Activated CD4-positive, alpha-beta T cell treated with anti-CD3 and anti-CD28 coated beads, Interleukin-2, amount 50 U/mL, for 16 hours (primary cell): ENCODE data around the gene MRGPRD.

Source experiments
- DNase-seq: peaks from one replicate; pipeline ENCODE4 v3.0.0-alpha.2; 2020

MRGPRD gene, protein sequence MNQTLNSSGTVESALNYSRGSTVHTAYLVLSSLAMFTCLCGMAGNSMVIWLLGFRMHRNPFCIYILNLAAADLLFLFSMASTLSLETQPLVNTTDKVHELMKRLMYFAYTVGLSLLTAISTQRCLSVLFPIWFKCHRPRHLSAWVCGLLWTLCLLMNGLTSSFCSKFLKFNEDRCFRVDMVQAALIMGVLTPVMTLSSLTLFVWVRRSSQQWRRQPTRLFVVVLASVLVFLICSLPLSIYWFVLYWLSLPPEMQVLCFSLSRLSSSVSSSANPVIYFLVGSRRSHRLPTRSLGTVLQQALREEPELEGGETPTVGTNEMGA

GRCh38 chr11:68980776-68981065 is at the start of gene MRGPRD:
Gene MRGPRD (minus strand): TSS chr11:68980986. CDS start chr11:68980986, 0 bp downstream.
- no peak for DNase-seq

DNA sequence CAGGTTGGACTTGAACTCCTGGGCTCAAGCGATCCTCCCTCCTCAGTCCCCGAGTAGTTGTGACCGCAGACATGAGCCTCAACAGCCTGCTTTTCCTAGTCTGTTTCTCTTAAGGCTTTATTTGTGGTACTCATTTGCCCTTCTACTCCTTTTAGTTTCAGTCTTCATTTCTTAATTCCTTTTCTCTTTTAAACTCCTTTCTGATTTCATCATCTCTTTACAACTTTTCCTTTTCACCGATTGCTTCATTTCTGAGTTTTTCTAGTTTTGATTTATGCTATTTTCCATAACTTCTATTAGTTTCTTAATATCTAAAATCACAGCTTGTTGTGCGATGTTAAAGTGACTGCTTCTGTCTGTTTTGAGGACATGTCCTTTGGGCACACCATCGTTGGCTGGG is 49.5 kb upstream of the MRGPRD start:
- no peak for DNase-seq

GRCh38 chr11:69027704-69028372 is 47.1 kb upstream of the MRGPRD start:
- no peak for DNase-seq

DNA sequence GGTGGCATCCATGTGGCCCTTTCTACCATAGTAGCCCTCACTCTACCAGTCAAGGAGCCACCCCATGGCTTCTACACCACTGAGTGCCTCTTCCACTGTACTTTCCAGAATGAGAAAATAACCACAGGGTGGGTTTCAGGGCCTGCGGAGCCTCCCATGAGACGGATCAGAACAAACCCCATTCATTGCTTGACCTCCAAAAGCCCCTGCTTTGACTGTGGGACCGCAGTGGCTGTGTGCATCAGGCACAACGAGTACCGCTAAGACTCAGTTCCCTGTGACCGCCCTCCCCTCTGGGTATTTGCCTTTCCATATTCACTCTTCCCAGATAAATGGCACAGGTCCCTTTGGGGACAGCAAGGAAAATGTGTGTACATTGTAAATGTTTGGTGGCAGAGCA is 43.7 kb upstream of the MRGPRD start:
- DNase-seq: no peak

DNA sequence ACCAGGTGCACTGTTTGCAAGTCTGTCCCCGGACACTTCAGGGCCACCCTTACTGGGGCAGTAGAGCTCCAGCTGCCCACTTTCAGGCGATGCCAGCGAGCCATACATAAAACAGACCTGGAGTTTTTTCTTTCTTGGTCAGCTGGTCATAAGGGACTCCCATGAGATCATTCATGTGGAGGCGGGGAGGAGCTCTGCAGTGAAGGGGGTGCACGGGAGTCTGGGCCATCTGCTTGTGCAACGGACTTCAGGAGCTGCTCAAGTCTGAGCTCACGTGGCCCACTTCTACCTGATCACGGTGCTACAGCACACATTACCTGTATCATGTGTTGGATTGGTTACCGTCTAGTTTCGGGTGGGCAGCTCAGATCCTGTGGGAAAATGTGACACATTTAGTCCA is 41.5 kb upstream of the MRGPRD start:
- no peak for DNase-seq

DNA sequence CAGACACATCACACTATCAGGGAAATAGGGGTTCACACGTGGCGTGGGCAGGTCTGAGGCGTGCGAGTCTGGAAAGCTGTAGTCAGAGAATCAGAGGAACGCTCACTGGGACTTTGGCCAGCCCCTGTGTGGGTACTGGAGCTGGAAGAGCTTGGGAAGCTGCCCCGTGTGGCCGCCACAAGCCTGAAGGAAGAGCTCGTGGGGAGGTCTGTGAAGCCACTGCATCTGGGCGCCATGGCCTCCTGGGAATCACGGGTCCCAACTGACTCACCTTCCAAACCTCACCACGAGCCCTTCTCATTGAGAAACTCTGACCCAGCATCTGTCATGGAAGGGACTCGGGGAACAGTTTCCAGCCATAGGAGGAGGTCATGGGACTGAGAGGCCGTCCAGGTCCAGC is 38.1 kb upstream of the MRGPRD start:
- DNase-seq: no peak

DNA sequence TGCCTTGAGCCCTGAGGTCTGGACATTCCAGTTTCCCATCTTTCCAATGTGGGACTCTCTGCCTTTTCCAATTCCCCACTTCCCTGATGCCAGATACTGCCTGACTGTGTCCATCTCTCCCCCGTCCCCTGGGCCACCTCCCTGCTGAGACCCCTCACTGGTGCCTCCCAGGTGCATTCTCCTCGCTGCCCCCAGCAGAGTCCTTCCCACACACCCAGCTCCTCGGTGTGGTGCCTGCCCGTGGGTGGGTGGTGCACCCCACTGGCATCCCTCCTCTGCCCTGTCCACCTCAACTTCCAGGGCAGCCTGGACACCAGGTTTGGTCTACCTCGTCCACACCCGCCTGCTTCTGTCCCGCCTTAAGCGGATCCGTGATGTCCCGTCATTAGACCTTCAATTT is 37.2 kb upstream of the MRGPRD start:
- DNase-seq: no peak

DNA sequence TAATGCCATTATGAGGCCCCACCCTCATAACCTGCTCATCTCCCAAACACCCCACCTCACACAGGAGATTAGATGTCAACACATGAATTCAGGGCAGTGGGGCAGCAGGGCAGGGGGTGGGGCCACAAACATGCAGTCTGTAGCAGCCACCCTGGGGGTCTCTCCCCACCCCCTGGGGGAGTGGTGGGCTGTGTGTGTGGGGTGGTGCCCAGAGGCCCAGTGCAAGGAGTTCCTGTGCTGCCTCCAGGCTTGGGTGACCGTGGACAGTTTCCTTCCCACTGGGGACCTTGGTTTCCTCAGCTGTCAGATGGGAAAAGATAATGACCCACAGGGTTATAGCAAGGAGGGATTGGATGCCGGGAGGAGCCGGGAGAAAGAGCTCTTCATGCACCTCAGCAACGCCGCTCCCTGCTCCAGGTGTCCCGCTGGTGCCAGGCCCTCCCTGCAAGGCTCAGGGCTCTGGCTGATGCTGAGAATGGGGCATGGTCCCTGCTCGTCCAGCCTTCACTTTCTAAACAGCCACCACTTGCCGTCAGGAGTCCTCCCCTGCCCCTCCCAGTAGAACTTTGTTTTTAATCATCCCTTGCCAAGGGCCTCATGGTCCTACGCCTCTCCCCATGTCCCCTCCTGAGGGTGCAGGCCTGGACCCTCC is 34.2 kb upstream of the MRGPRD start:
- DNase-seq: no peak

DNA sequence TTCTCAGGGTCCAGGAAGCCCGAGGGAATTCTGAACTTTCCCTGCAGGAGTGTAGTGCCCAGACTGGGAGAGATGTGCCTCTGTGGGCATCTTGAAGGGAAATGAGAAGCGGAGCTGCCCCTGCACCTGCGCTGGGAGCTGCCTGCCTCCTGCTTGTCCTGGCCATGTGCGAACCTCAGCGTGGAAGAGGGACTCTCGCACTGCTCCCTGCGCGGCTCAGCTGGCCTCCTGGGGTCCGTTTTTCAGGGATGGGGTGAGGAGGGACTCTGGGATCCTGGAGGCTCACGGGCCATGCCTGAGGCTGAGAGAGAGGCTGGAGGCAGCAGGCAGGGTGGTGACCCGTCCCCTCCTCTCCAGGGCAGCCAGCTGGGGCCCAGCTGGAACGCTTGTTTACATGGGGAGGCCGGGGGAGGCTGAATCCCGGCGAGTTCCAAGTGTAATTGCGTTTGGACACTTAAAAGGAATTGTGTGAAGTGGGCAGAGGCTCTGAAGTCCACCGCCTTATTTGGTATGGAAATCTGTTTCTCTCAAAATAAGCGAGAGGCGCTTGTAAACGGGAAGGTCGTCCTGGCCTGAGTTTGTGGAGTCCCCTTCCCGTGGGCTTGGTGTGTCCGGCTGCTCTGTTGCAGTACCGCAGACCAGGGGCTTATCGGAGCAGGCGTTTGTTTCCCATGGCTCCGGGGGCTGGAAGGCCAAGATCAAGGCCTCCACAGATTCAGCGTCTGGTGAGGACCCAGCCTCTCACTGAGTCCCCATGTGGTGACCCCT is 33.5 kb upstream of the MRGPRD start:
- no peak for DNase-seq

GRCh38 chr11:69013009-69013951 is 32.5 kb upstream of the MRGPRD start, which contains the start of gene MRGPRF:
Gene MRGPRF (minus strand): TSS chr11:69013246. CDS start chr11:69009901, 3,345 bp downstream.
- DNase-seq: no peak

DNA sequence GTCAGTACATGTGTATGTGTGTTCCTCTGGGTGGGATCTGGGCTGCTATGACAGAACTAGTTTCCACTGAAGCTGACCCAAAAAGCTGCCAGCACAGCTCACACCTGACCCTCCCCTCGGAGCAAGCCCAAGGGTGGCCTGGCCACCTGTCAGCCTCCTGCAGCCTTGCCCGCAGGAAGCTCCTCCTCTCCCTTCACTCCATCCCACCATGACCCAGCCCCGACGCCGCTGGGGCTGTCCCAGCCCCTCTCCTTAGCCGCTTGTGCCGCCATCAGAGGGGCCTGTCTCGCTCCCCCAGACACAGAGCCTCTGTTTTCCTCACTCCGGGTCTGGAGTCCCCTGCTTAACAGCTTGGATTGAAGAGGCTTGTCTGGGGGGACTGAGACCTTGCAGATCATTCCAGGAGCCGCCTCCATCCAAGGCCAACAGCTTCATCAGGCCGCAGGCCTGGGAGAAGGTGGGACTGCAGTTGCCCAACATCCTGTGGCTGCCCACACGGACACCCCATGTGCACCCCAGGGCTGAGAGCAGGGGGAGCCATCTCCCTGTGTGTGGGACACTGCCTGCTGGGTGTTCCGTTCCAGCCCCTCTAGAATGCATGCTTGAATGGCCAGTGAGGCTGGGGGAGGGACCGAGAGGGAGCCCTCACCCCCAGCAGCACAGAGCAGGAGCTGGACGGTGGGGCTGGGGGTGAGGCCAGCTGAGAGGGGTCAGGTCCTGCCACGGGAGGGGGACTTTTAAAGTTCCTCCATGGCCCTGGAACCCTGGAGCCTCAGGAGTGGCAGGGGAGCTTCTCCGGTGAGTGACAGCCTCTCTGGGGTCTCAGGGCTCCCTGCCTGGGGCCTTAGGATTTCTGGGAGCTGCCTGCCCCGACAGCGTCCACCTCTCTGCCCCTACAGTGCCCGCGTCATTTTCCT is 31.6 kb upstream of the MRGPRD start:
- DNase-seq: no peak

DNA sequence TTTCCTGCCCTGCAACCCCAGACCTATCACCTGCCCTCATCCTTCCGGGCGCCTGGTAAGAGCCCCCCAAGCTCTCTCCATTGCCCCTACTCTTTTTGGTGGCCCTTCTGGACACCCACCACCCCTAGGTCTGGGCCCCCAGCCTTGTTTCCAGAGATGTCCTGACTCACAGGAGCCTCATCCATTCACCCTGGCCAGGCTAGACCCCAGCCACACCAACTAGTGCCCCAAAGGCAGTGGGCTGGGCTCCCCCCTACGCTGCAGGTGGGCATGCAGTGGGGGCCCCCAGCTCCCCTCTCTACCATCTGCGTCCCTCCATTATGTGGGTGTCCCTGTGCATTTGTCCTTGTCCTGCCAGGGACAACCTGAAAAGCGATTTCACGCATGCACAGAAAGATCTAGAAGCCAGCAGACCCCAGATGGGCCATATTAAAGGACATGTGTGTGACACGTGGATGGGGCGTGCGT is 30.9 kb upstream of the MRGPRD start:
- DNase-seq: no peak

GRCh38 chr11:69010964-69011623 is 30.3 kb upstream of the MRGPRD start:
- DNase-seq: peak; percentile 30

GRCh38 chr11:69010361-69010891 is 29.6 kb upstream of the MRGPRD start:
- no peak for DNase-seq

DNA sequence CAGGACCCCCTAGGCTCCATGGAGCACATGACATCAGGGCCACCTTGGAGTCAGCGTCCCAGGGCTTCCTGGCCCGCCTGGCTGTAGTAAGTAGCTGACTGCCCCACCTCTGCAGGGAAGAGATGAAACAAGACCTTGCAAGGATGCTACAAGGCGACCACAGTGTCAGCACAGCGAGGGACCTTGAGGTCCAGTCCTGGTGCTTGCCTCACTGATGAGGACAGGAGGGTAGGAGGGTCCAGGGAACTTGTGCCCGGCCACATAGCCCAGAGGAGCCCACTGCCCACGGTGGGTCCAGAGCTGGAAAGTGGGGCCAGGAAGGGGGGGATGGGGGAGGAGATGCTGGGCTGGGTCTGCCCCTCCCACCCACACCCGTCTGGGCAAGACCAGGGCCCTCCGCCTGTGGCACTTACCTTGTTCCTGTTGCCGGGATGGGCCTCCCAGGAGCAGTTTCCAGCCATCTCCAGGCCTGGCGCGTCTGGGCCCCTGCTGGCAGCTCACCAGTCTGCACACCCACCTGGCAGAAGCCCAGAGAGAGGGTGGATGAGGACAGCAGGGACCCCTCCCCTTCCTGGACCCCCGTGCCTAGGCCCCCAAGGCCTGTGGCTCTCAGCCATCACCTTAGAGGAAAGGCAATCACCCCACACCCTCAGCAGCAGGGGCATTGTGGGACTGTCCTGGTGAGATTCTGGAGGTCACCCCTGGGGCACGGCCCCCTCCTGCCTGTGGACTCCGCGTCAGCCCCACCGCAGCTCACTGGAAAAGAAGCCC is 28.8 kb upstream of the MRGPRD start:
- DNase-seq: no peak

- DNase-seq: no peak
Measured at GRCh38 chr11:69008737-69009440, 28.1 kb upstream of the MRGPRD start.

DNA sequence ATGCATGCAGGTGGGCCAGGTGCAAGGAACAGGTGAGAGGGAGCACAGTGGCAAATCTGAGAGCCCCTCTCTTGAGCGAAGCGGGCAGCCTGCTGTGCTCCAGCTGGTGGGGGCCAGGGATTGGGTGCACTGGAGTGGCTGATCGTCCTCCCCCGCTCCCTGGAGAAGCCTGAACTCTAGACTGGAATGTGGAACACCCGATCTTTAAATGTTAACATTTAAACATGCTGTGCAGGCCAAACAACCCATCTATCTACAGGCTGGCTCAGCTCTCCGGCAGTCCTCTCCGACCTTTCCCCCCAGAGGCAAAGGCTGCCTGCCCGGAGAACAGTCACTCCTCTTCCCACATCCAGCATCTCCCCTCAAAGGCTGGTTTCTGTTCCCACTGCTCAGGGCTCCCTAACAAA is 27.2 kb upstream of the MRGPRD start:
- DNase-seq: no peak

- no peak for DNase-seq
Measured at GRCh38 chr11:69006816-69007215, 26.0 kb upstream of the MRGPRD start.
